DND-41 (cell line): ENCODE results near the gene ITPRIPL2.

Experiments used
- ATAC-seq: fragments of 200-7000 bp; cut with Tn5 transposase; 3 replicates; pipeline ENCODE4 v1.9.1; 2021; ENCODE audit warnings: low read depth; ENCODE audit not compliant: insufficient read depth
- DNase-seq: peaks from one replicate; pipeline ENCODE4 v3.0.0-alpha.2; 2020
- H2AFZ ChIP-seq: 2 replicates; pipeline ENCODE4 v1.6.0; 2012; ENCODE audit warnings: low read depth, low read length
- H3K27ac ChIP-seq: 2 replicates; pipeline ENCODE4 v1.5.1; 2012; ENCODE audit warnings: low read length, inconsistent platforms
- H3K27me3 ChIP-seq: fragments of 200-600 bp; sonication (generic); 2 replicates; pipeline ENCODE4 v1.6.0; 2012; ENCODE audit warnings: low read length, mild to moderate bottlenecking, inconsistent platforms; ENCODE audit not compliant: insufficient read depth, poor library complexity
- H3K36me3 ChIP-seq: 2 replicates; pipeline ENCODE4 v1.5.1; 2012; ENCODE audit warnings: low read length, inconsistent platforms; ENCODE audit not compliant: insufficient read depth
- H3K4me1 ChIP-seq: 2 replicates; pipeline ENCODE4 v1.5.1; 2012; ENCODE audit warnings: mild to moderate bottlenecking, low read length; ENCODE audit not compliant: insufficient read depth
- H3K4me2 ChIP-seq: 2 replicates; pipeline ENCODE4 v1.6.0; 2012; ENCODE audit warnings: mild to moderate bottlenecking, moderate library complexity, low read length, inconsistent platforms; ENCODE audit not compliant: insufficient read depth
- H3K4me3 ChIP-seq, 2 experiments: fragments of 200-600 bp in 1 of 2; shearing (Covaris generic) in 1 of 2; 2 replicates each; pipeline ENCODE4 v1.5.1; 2012 to 2016; ENCODE audit warnings: inconsistent platforms in 2 of 2, low read length in 2 of 2, mild to moderate bottlenecking in 2 of 2, low read depth in 1 of 2, moderate library complexity in 1 of 2
- H3K79me2 ChIP-seq: 2 replicates; pipeline ENCODE4 v1.6.0; 2012; ENCODE audit warnings: low read length, inconsistent platforms; ENCODE audit not compliant: insufficient read depth
- H3K9ac ChIP-seq: 2 replicates; pipeline ENCODE4 v1.6.0; 2012; ENCODE audit warnings: low read depth, mild to moderate bottlenecking, inconsistent platforms, low read length, moderate library complexity
- H3K9me3 ChIP-seq: 2 replicates; pipeline ENCODE4 v1.5.1; 2012; ENCODE audit warnings: low read length, moderate library complexity, mild to moderate bottlenecking, inconsistent platforms; ENCODE audit not compliant: insufficient read depth, severe bottlenecking
- H4K20me1 ChIP-seq: 2 replicates; pipeline ENCODE4 v1.6.0; 2012; ENCODE audit warnings: low read length; ENCODE audit not compliant: insufficient read depth
- CTCF ChIP-seq: IDR thresholded peaks from 2 replicates; pipeline ENCODE4 v1.5.1; 2012; ENCODE audit warnings: borderline replicate concordance, low read length, moderate library complexity, mild to moderate bottlenecking; ENCODE audit not compliant: poor library complexity, severe bottlenecking; ENCODE audit errors: extremely low read depth
- EZH2 ChIP-seq: IDR thresholded peaks from 3 replicates; pipeline ENCODE4 v1.6.1; 2012; ENCODE audit warnings: borderline replicate concordance, low read depth, mild to moderate bottlenecking, moderate library complexity, low read length, inconsistent platforms; ENCODE audit not compliant: severe bottlenecking

Gene ITPRIPL2

GRCh38 chr16:19162085-19162484 is 48.3 kb downstream of the ITPRIPL2 start:
- TF ChIP-seq CTCF (no peak), EZH2 (no peak)
- DNase-seq: no peak

GRCh38 chr16:19163215-19163614 is 49.5 kb downstream of the ITPRIPL2 start:
- ATAC-seq: no peak

More at GRCh38 chr16:19162085-19162484, 48.3 kb downstream of the ITPRIPL2 start:
- Histone ChIP-seq H4K20me1 (no peaks in the 10 kb centered on the region), H3K9ac (no peak overlapping the region), H3K79me2 (no peaks in the 10 kb centered on the region), H3K9me3 (peaks cover 2% of the 10 kb centered on the region), H2AFZ (no peak overlapping the region), H3K4me3 (no peak overlapping the region), H3K4me1 (no peaks in the 10 kb centered on the region), H3K27ac (no peak overlapping the region), H3K36me3 (no peaks in the 10 kb centered on the region), H3K27me3 (no peaks in the 10 kb centered on the region), H3K4me2 (no peak overlapping the region)
- ATAC-seq: no peak

GRCh38 chr16:19164285-19164684 is 50.5 kb downstream of the ITPRIPL2 start:
- ATAC-seq (no peak), DNase-seq (no peak)
- Histone ChIP-seq H3K9ac (no peak overlapping the region), H2AFZ (no peak overlapping the region), H3K9me3 (peaks cover 2% of the 10 kb centered on the region), H4K20me1 (no peaks in the 10 kb centered on the region), H3K79me2 (no peaks in the 10 kb centered on the region), H3K27me3 (no peaks in the 10 kb centered on the region), H3K4me2 (no peak overlapping the region), H3K4me3 (no peak overlapping the region), H3K27ac (no peak overlapping the region), H3K36me3 (no peaks in the 10 kb centered on the region), H3K4me1 (no peaks in the 10 kb centered on the region)
- TF ChIP-seq EZH2 (no peak), CTCF (no peak)

More at GRCh38 chr16:19163215-19163614, 49.5 kb downstream of the ITPRIPL2 start:
- no peak overlapping the region for H2AFZ ChIP-seq
- H3K79me2 ChIP-seq: no peaks in the 10 kb centered on the region
- no peaks in the 10 kb centered on the region for H3K36me3 ChIP-seq
- H3K27me3 ChIP-seq: no peaks in the 10 kb centered on the region
- TF ChIP-seq CTCF (no peak), EZH2 (no peak)
- H3K9ac ChIP-seq: no peak overlapping the region
- H3K9me3 ChIP-seq: peaks cover 2% of the 10 kb centered on the region
- no peak overlapping the region for H3K4me3 ChIP-seq
- no peak for DNase-seq
- no peak overlapping the region for H3K27ac ChIP-seq
- no peaks in the 10 kb centered on the region for H4K20me1 ChIP-seq
- no peaks in the 10 kb centered on the region for H3K4me1 ChIP-seq
- H3K4me2 ChIP-seq: no peak overlapping the region

- H3K4me3 ChIP-seq: no peak overlapping the region
- no peak overlapping the region for H2AFZ ChIP-seq
- H3K9me3 ChIP-seq: peaks cover 2% of the 10 kb centered on the region
- no peak overlapping the region for H3K4me2 ChIP-seq
- no peaks in the 10 kb centered on the region for H3K27me3 ChIP-seq
- no peak overlapping the region for H3K27ac ChIP-seq
- ATAC-seq (no peak), DNase-seq (no peak)
- TF ChIP-seq EZH2 (no peak), CTCF (no peak)
- no peaks in the 10 kb centered on the region for H3K4me1 ChIP-seq
- no peaks in the 10 kb centered on the region for H4K20me1 ChIP-seq
- no peak overlapping the region for H3K9ac ChIP-seq
- no peaks in the 10 kb centered on the region for H3K36me3 ChIP-seq
- H3K79me2 ChIP-seq: no peaks in the 10 kb centered on the region
These were observed 51.3 kb downstream of the ITPRIPL2 start for GRCh38 chr16:19165101-19165500.
